Activated T-helper 1 cell treated with anti-CD3 and anti-CD28 coated beads, Interleukin-12 subunit alpha, Interleukin-12 subunit beta, Interleukin-2, Interleukin-4 antibody, amounts not matched to agents 30 ng/mL and 10 ng/mL and 1 ng/mL, durations not matched to agents 14 hours and 24 hours and 36 hours (primary cell): ENCODE measurements around the gene NDUFA5. TPM values are rescaled to one million over a fixed set of nuclear protein-coding genes. Genes with fewer than 3 reads are reported as not detected.
"Not testable (repeated sequence)": the region's sequence is repeated elsewhere in the genome, so short reads cannot be mapped to it uniquely, and the experiment has no call there.

Experiments
- DNase-seq: peaks from one replicate; pipeline ENCODE4 v3.0.0; 2021; ENCODE audit warnings: low spot score
- H3K27ac Mint-ChIP-seq: one replicate; pipeline ENCODE4 v1.8.0; 2021; ENCODE audit warnings: mild to moderate bottlenecking, mixed read lengths
- H3K27me3 Mint-ChIP-seq: one replicate; pipeline ENCODE4 v1.8.0; 2022; ENCODE audit warnings: mild to moderate bottlenecking, moderate library complexity, mixed read lengths; ENCODE audit not compliant: insufficient read depth
- H3K36me3 Mint-ChIP-seq: one replicate; pipeline ENCODE4 v1.8.0; 2021; ENCODE audit warnings: low read depth, mixed read lengths
- H3K4me1 Mint-ChIP-seq: one replicate; pipeline ENCODE4 v1.8.0; 2021; ENCODE audit warnings: low read depth, mixed read lengths
- H3K4me3 Mint-ChIP-seq: one replicate; pipeline ENCODE4 v1.8.0; 2021; ENCODE audit warnings: mild to moderate bottlenecking, moderate library complexity, mixed read lengths
- H3K9me3 Mint-ChIP-seq: one replicate; pipeline ENCODE4 v1.8.0; 2021; ENCODE audit warnings: mixed read lengths
- intact Hi-C: fragments of 100-400 bp; cut with micrococcal nuclease; formaldehyde crosslinking; loops from one replicate; pipeline ENCODE4 v1.15.1; 2024
- total RNA-seq: library from RNA; stranded (reverse); gene quantifications from 2 replicates; pipeline ENCODE4 v1.2.3, GENCODE V29; 2022

Gene NDUFA5
- total RNA-seq, 1 donor from 2014 or later: 49.4 TPM

- Mint-ChIP-seq H3K4me3 (no peak overlapping the region), H3K27me3 (peaks cover 7% of the 10 kb centered on the region), H3K36me3 (no peaks in the 10 kb centered on the region), H3K4me1 (no peaks in the 10 kb centered on the region), H3K9me3 (no peaks in the 10 kb centered on the region), H3K27ac (no peak overlapping the region)
- intact Hi-C loops: no loop called here
- no peak for DNase-seq
Measured at GRCh38 chr7:123573896-123574467, 16.4 kb upstream of the NDUFA5 start.

- Mint-ChIP-seq H3K4me3 (no peak overlapping the region), H3K27ac (no peak overlapping the region), H3K4me1 (no peaks in the 10 kb centered on the region), H3K36me3 (no peaks in the 10 kb centered on the region), H3K9me3 (no peaks in the 10 kb centered on the region), H3K27me3 (peaks cover 5% of the 10 kb centered on the region)
- intact Hi-C loops: no loop called here
- DNase-seq: no peak
Measured at GRCh38 chr7:123573341-123573740, 15.7 kb upstream of the NDUFA5 start.

- Mint-ChIP-seq H3K36me3 (no peaks in the 10 kb centered on the region), H3K27me3 (peaks cover 3% of the 10 kb centered on the region), H3K4me1 (no peaks in the 10 kb centered on the region), H3K27ac (no peak overlapping the region), H3K4me3 (no peak overlapping the region), H3K9me3 (no peaks in the 10 kb centered on the region)
- DNase-seq: no peak
- intact Hi-C loops: no loop called here
Measured at GRCh38 chr7:123571684-123572083, 14.1 kb upstream of the NDUFA5 start.

GRCh38 chr7:123571187-123571586 is 13.6 kb upstream of the NDUFA5 start:
- H3K27me3 Mint-ChIP-seq: no peaks in the 10 kb centered on the region
- H3K9me3 Mint-ChIP-seq: no peaks in the 10 kb centered on the region
- intact Hi-C loops: no loop called here
- DNase-seq: no peak
- no peaks in the 10 kb centered on the region for H3K36me3 Mint-ChIP-seq
- H3K27ac Mint-ChIP-seq: no peak overlapping the region
- H3K4me1 Mint-ChIP-seq: no peaks in the 10 kb centered on the region
- no peak overlapping the region for H3K4me3 Mint-ChIP-seq

GRCh38 chr7:123570390-123571182 is 13.0 kb upstream of the NDUFA5 start:
- H3K27me3 Mint-ChIP-seq: no peaks in the 10 kb centered on the region
- no peaks in the 10 kb centered on the region for H3K9me3 Mint-ChIP-seq
- no peaks in the 10 kb centered on the region for H3K4me1 Mint-ChIP-seq
- H3K36me3 Mint-ChIP-seq: no peaks in the 10 kb centered on the region
- no peak overlapping the region for H3K4me3 Mint-ChIP-seq
- DNase-seq: no peak
- no peak overlapping the region for H3K27ac Mint-ChIP-seq
- intact Hi-C loops: no loop called here

- intact Hi-C loops: no loop called here
- Mint-ChIP-seq H3K4me1 (no peaks in the 10 kb centered on the region), H3K9me3 (no peaks in the 10 kb centered on the region), H3K4me3 (no peak overlapping the region), H3K27ac (no peak overlapping the region), H3K27me3 (no peaks in the 10 kb centered on the region), H3K36me3 (no peaks in the 10 kb centered on the region)
- no peak for DNase-seq
Measured at GRCh38 chr7:123569352-123570010, 11.9 kb upstream of the NDUFA5 start.

GRCh38 chr7:123562121-123562520 is 4.5 kb upstream of the NDUFA5 start:
- intact Hi-C loops: no loop called here
- DNase-seq: no peak
- H3K27ac Mint-ChIP-seq: no peak overlapping the region
- H3K4me3 Mint-ChIP-seq: no peak overlapping the region
- H3K36me3 Mint-ChIP-seq: no peaks in the 10 kb centered on the region
- H3K9me3 Mint-ChIP-seq: no peaks in the 10 kb centered on the region
- no peaks in the 10 kb centered on the region for H3K4me1 Mint-ChIP-seq
- no peaks in the 10 kb centered on the region for H3K27me3 Mint-ChIP-seq

GRCh38 chr7:123558289-123558874 is 764 bp upstream of the NDUFA5 start:
- H3K4me1 Mint-ChIP-seq: no peaks in the 10 kb centered on the region
- no peak overlapping the region for H3K4me3 Mint-ChIP-seq
- intact Hi-C loops: loop anchor here (5.0 kb wide), 2 partner anchors 66 to 144 kb away; no protein-coding TSS in a partner anchor
- DNase-seq: no peak
- no peak overlapping the region for H3K27ac Mint-ChIP-seq
- no peaks in the 10 kb centered on the region for H3K9me3 Mint-ChIP-seq
- H3K36me3 Mint-ChIP-seq: no peaks in the 10 kb centered on the region
- H3K27me3 Mint-ChIP-seq: no peaks in the 10 kb centered on the region

GRCh38 chr7:123557016-123557397 is 611 bp downstream of the NDUFA5 start:
- DNase-seq: no peak
- Mint-ChIP-seq H3K27ac (no peak overlapping the region), H3K27me3 (no peaks in the 10 kb centered on the region), H3K4me1 (no peaks in the 10 kb centered on the region), H3K4me3 (no peak overlapping the region), H3K9me3 (no peaks in the 10 kb centered on the region), H3K36me3 (peaks cover 11% of the 10 kb centered on the region)
- intact Hi-C loops: loop anchor here (1.0 to 5.0 kb wide), 7 partner anchors 23 to 1373 kb away; partner anchors contain the start of gene IQUB

- Mint-ChIP-seq H3K36me3 (peaks cover 11% of the 10 kb centered on the region), H3K27me3 (no peaks in the 10 kb centered on the region), H3K27ac (no peak overlapping the region), H3K4me1 (no peaks in the 10 kb centered on the region), H3K4me3 (no peak overlapping the region), H3K9me3 (no peaks in the 10 kb centered on the region)
- intact Hi-C loops: loop anchor here (5.0 kb wide), 2 partner anchors 63 to 147 kb away; no protein-coding TSS in a partner anchor
- DNase-seq: no peak
Measured at GRCh38 chr7:123555484-123555883, 2.1 kb downstream of the NDUFA5 start.

GRCh38 chr7:123553159-123553558 is 4.5 kb downstream of the NDUFA5 start:
- peaks cover 9% of the 10 kb centered on the region for H3K4me1 Mint-ChIP-seq
- H3K27ac Mint-ChIP-seq: no peak overlapping the region
- no peak for DNase-seq
- no peaks in the 10 kb centered on the region for H3K27me3 Mint-ChIP-seq
- H3K36me3 Mint-ChIP-seq: peaks cover 20% of the 10 kb centered on the region
- no peaks in the 10 kb centered on the region for H3K9me3 Mint-ChIP-seq
- intact Hi-C loops: no loop called here
- no peak overlapping the region for H3K4me3 Mint-ChIP-seq

- no peaks in the 10 kb centered on the region for H3K27me3 Mint-ChIP-seq
- H3K36me3 Mint-ChIP-seq: peaks cover 20% of the 10 kb centered on the region
- H3K9me3 Mint-ChIP-seq: no peaks in the 10 kb centered on the region
- peaks cover 10% of the 10 kb centered on the region for H3K4me1 Mint-ChIP-seq
- no peak overlapping the region for H3K4me3 Mint-ChIP-seq
- DNase-seq: no peak
- no peak overlapping the region for H3K27ac Mint-ChIP-seq
- intact Hi-C loops: no loop called here
Measured at GRCh38 chr7:123552641-123553040, 5.0 kb downstream of the NDUFA5 start.

GRCh38 chr7:123552134-123552533 is 5.5 kb downstream of the NDUFA5 start:
- intact Hi-C loops, H3K27ac Mint-ChIP-seq, DNase-seq, H3K4me3 Mint-ChIP-seq, H3K27me3 Mint-ChIP-seq, H3K9me3 Mint-ChIP-seq: not testable (repeated sequence)
- Mint-ChIP-seq H3K36me3 (peaks cover 24% of the 10 kb centered on the region), H3K4me1 (peaks cover 10% of the 10 kb centered on the region)
